Measurements from ENCODE around the gene JOSD1.
"Not testable (repeated sequence)": the region's sequence is repeated elsewhere in the genome, so short reads cannot be mapped to it uniquely, and the experiment has no call there.

JOSD1 gene

DNA sequence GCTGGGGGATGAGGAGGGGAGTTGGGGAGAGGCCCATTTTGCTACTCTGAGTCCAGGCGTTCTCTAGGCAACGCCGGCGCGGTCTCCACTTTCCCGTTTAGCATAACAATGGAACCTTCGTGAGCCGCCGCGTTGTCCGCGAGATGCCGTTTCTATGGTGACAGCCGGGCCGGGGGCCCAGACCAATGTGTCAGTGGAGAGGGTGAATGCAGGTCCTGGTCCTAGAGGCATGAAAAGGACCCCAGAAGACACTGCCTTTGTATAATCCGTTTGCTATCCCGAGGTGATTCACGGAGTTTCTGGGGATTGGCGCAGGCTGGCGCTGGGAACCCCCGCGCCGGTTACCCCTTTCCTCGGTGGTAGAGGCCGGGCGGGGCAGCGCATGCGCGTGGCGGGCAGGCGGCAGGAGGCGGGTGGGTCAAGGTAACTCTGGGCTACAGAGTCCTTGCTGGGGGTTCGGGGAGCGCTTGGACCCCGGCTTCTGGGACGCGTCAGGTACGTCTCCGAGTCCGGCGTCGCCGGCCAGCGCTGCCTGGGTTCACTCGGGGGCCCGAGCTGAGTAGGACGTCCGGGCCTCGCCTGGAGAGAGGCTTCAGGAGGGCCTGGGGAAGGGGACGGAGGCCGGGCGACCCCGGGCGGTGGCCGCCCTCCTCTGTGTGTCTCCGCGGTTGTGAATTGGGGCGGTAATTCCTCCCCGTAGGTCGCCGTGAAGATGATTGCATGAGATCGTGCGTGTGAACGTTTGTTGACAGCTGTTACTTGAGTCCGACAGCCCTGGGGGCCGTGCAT lies 44.3 kb downstream of the JOSD1 start, which contains the start of the genes CBY1 and FAM227A:
CBY1 (plus strand) TSS at position 383 of the 789 bp plus-strand sequence. CDS start 11,417 bp downstream, outside the sequence.
FAM227A (minus strand) TSS at position 137 of the 789 bp plus-strand sequence. CDS start 6,224 bp downstream, outside the sequence.
- peak; percentile 55 for DNase-seq (ENCODE audit: extremely low read depth, low read depth)
- TF ChIP-seq CTCF (IDR thresholded peaks at IDR 0.05; ENCODE audit: low read depth, low read length), result no peak

- TF ChIP-seq CTCF (IDR thresholded peaks at IDR 0.05; ENCODE audit: low read depth, low read length), result no peak
- DNase-seq (ENCODE audit: extremely low read depth, low read depth), result no peak
Measured at GRCh38 chr22:38655519-38656255, 45.1 kb downstream of the JOSD1 start.

DNA sequence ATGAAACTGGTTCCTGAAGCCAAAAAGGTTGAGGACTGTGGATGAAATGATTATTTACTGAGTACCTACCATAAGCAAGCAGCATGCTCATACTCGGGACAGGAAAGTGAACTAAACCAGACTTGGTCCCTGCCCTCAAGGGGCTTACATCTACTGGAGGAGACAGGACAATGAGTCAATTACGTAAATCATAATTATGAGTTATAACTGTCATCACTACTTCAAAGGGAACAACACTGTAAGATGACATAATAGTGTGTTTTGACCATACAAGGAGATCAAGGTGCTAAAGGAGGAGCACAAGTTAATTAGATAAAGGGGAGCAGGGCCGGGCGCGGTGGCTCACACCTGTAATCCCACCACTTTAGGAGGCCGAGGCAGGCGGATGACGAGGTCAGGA lies 47.0 kb downstream of the JOSD1 start:
- DNase-seq (ENCODE audit: extremely low read depth, low read depth), result no peak
- TF ChIP-seq CTCF (IDR thresholded peaks at IDR 0.05; ENCODE audit: low read depth, low read length), result no peak

GRCh38 chr22:38652859-38653258 lies 47.9 kb downstream of the JOSD1 start:
- no peak for TF ChIP-seq CTCF (IDR thresholded peaks at IDR 0.05; ENCODE audit: low read depth, low read length)
- no peak for DNase-seq (ENCODE audit: extremely low read depth, low read depth)

DNA sequence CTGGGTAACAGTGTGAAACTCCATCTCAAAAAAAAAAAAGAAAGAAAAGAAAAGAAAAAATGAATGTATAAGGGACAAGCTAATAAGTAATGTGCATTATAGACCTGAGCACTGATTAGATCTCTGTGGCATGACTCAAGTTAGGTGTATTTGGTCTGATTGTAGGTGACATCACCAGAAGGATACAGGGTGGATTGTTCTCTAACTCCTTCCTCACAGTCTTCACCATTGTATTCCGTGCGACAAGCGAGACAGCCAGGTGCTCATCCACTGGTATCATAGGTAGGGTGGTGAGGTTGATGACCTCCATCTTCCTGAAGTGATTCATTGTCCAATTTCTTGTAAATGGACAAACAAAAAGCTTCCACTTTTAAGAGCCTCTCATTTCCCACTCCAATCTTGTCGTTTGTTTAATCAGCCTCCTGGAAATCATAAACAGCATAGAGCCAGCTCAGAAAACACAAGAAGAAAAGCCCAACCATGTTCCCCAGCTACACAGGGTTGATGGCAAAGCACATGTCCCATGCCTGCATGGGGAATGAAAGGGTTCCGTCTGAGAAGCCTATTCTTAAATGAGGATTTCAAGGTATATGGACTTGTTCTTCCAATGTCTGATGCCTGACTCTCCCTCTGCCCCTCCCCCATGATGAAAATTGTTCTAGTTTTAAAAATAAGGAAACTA lies 50.8 kb downstream of the JOSD1 start:
- no peak for DNase-seq (ENCODE audit: extremely low read depth, low read depth)
- TF ChIP-seq CTCF (IDR thresholded peaks at IDR 0.05; ENCODE audit: low read depth, low read length), result no peak

DNA sequence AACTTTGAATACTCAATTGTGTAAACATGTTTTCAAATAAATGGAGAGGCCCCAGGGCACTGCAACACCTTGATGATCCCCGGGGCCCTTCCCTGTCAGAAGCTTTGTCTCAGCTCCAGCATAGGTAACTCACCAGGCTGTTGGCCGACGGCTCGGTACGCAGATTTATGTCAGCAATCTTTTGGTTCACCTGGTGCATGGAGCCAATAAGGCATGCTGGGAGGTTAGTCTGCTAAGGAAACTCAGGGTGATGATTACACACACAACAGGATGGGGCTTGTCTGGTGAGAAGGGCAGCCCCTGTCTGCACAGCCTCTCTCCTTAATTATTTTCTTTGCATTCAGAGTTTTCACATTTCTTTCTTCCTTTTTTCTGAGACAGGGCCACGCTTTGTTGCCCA lies 55.3 kb downstream of the JOSD1 start:
- TF ChIP-seq CTCF (IDR thresholded peaks at IDR 0.05; ENCODE audit: low read depth, low read length), result no peak
- DNase-seq (ENCODE audit: extremely low read depth, low read depth), result no peak

DNA sequence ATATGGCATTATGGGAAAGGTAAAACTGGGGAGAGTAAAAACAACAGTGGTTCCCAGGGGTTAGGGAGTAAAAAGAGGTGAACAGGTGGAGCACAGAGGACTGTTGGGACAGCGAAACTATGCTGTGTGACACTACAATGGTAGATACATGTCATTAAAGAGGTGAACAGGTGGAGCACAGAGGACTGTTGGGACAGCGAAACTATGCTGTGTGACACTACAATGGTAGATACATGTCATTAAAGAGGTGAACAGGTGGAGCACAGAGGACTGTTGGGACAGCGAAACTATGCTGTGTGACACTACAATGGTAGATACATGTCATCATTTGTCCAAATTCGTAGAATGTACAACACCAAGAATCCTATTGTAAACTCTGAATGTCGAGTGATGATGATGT lies 56.5 kb downstream of the JOSD1 start:
- DNase-seq (ENCODE audit: extremely low read depth, low read depth), result not testable (repeated sequence)
